Islet of Langerhans (tissue), 1 donor: ENCODE measurements around the gene VRK3.

Experiments
- FAIRE-seq: peaks from one replicate; lab custom pipeline; 2011; peaks lifted over from hg19 to GRCh38; lab: Jason Lieb, UNC

VRK3 gene

DNA sequence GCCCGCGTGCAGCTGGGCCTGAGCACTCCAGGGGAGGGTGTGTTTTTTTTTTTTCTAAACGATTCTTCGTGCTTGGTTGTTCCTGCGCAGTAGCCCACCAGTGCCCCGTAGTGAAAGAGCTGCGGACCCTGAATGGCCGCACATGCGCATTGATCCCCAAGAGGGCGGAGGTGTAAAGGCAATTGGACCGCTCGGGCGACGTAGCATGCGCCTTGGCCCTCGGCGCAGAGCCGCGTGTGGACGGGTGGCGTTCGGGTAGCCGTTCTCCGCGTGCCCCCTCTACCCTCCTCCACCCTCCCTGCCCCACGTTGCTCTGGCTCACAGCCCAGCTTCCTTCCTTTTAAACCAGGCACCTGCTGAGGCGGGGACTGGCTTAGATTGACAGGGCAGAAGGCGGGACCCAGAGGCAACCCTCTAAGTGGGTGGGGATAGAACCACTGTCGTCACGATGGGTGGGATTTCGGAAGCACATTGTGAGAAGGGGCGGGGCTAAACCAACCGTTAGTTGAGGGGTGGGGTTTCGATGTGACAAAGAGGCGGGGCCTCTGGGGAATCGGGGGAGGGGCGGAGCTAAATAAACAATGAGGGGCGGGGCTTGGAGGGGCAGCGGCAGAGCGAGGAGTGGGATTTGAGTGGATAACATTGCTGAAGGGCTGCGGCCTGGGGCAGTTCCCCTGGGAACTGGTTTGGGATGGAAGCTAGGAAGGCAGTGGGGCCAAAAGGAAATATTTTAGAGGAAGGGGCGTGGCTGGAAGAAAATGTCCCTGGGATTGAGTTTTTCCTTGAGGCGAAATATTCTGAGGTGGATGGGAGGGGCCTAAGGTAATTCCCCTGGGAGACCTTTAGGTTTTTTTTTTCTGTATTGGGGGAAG, 95.3 kb downstream of the VRK3 start:
- FAIRE-seq = peak; percentile 13

DNA sequence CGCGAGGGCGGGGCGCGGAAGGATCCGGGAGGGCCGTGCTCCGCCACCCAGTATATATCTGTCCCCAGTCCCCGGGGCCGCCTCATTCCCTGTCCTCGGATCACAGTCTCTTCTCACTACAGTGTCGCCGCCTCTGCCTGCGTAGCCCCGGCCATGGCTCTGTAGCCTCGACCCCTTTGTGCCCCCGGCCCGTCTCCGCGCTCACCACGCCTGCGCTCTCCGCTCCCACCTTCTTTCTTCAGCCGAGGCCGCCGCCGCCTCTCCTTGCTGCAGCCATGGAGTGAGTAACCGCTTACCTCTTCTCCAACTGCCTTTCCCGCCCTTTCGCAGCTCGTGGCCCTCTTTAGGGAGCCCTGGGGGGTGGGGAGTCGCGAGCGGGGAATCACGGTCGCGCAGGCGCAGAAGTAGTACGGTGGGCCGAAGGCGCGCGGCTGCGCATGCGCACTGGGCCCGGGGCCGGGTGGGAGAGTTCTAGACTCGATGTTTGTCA, 96.0 kb downstream of the VRK3 start, which contains the start of the genes ATF5 and NUP62:
ATF5 (plus strand) TSS at position 85 of the 490 bp plus-strand sequence. CDS start 1,646 bp downstream, outside the sequence.
NUP62 (minus strand) TSS at position 384 of the 490 bp plus-strand sequence. CDS start 19,697 bp downstream, outside the sequence.
- FAIRE-seq = no peak

DNA sequence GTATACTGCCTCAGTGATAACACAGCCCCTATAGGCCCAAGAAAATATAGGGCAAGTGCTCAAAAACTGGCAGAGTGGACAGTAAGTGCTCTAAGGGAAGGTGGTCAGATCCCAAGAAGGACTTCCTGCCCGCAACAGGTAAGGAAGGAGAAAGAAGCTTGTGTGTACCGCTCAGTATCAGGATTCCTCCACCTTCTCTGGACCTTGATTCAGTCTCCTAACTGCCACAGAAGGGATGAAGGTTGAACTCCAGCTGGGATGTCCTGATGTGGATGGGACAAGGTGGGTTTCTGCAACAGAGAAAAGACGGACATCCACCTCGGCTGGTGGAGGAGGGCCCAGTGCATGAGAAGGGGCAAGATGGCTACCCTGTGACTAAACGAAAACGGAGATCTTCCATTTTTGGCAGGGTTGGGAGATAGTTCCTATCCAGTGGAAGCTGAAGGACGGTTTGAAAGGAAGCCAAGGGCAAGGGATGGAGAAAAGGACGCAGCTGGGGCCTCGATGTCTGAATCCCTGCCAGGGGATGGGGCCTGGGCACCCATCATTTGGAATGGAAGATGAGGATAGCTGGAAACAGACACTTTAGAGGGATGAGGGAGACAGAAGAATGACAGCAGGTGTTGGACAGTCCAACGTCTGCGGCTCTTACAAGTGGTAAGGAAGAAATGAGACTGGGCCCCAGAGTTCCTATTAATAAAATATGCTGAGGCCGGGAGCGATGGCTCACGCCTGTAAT, 97.5 kb downstream of the VRK3 start:
- no peak for FAIRE-seq

DNA sequence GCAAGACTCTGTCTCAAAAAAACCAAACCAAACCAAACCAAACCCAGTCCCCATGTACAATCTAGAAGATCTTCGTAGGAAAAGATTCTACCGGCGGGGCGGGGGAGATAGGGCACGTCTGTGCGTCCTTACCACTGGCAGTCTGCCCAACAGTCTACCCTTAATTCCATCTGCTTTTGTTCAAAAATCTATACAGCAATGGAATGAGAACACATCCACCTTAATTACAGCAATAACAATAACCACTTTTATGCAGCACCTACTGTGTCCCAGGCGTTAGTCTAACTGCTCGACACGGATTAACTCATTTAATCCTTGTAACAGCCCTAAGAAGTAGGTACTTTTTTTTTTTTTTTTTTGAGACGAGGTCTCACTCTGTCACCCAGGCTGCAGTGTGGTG, 98.7 kb downstream of the VRK3 start:
- FAIRE-seq = no peak
